Colonic mucosa (tissue), 4 donors: ENCODE results near the gene TCP11. TPM values are rescaled to one million over a fixed set of nuclear protein-coding genes. Genes with fewer than 3 reads are reported as not detected.

Experiments used
- DNase-seq: peaks from one replicate; pipeline ENCODE4 v3.0.0-alpha.2; 2020
- H3K27ac ChIP-seq: fragments of 200-600 bp; one replicate; pipeline ENCODE4 v1.8.0; 2021
- H3K27me3 ChIP-seq: fragments of 200-600 bp; one replicate; pipeline ENCODE4 v1.8.0; 2021
- H3K36me3 ChIP-seq: fragments of 200-600 bp; one replicate; pipeline ENCODE4 v1.8.0; 2021
- H3K4me1 ChIP-seq: fragments of 200-600 bp; one replicate; pipeline ENCODE4 v1.8.0; 2021; ENCODE audit warnings: mild to moderate bottlenecking
- H3K4me3 ChIP-seq: fragments of 200-600 bp; one replicate; pipeline ENCODE4 v1.8.0; 2021
- H3K9ac ChIP-seq, 2 donors: one replicate each; pipeline ENCODE4 v1.7.0; 2013; ENCODE audit warnings: control low read depth in 2 of 2, low read depth in 2 of 2, low read length in 2 of 2
- H3K9me3 ChIP-seq: fragments of 200-600 bp; one replicate; pipeline ENCODE4 v1.8.0; 2021
- CTCF ChIP-seq: fragments of 200-600 bp; IDR thresholded peaks from one replicate; pipeline ENCODE4 v1.8.0; 2022; ENCODE audit warnings: antibody characterized with exemption, mild to moderate bottlenecking
- intact Hi-C: fragments of 100-400 bp; cut with DNase I; formaldehyde crosslinking; loops from one replicate; pipeline ENCODE4 v1.14.1; 2022
- total RNA-seq, 2 donors: library from RNA; stranded (reverse); fragmentation: NEBNext Ultra II Directional in 1 of 2; extraction: Animal tissue kit (Norgen Biotek cat#: 25700) in 1 of 2; gene quantifications; one replicate each; pipeline ENCODE4 v1.2.1, GENCODE V29; 2021
- donor health status: healthy.
- donor health status: DM: no; HTN: no; CAD: no.
- donor health status: DM: no; HTN: no; CAD: no.

The TCP11 gene
- total RNA-seq, 2 donors from 2014 or later: not detected

DNA sequence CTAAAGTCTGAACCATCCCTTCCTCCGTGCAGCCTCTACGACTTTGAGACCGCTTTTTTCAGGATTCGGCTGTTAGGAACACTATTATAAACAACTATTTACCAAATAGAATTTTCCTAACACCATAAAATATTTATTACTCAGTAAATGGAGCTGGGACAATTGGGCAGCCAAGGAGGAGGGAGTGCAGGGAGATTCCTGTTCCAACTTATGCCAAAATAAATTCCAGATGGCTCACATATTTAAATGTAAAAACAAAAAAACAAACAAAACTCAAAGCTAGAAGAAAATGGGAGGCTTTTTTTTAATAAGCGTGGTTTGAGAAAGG, 48.1 kb downstream of the TCP11 start:
- Histone ChIP-seq H3K27me3 (no peaks in the 10 kb centered on the region), H3K27ac (no peak overlapping the region), H3K4me3 (no peak overlapping the region), H3K4me1 (no peaks in the 10 kb centered on the region), H3K9me3 (no peaks in the 10 kb centered on the region), H3K36me3 (no peaks in the 10 kb centered on the region), H3K9ac (no peak overlapping the region)
- TF ChIP-seq CTCF: no peak
- DNase-seq: no peak
- intact Hi-C loops: no loop called here

- TF ChIP-seq CTCF: no peak
- H3K4me3 ChIP-seq: no peak overlapping the region
- intact Hi-C loops: no loop called here
- no peak overlapping the region for H3K27ac ChIP-seq
- H3K27me3 ChIP-seq: no peaks in the 10 kb centered on the region
- no peaks in the 10 kb centered on the region for H3K9me3 ChIP-seq
- H3K4me1 ChIP-seq: no peaks in the 10 kb centered on the region
- DNase-seq: peak; percentile 16
- no peaks in the 10 kb centered on the region for H3K36me3 ChIP-seq
- no peak overlapping the region for H3K9ac ChIP-seq
These were observed 48.6 kb downstream of the TCP11 start for GRCh38 chr6:35092362-35093117.

GRCh38 chr6:35091346-35092083, 49.6 kb downstream of the TCP11 start:
- no peaks in the 10 kb centered on the region for H3K27me3 ChIP-seq
- peak; percentile 15 for DNase-seq
- peak overlapping the region; percentile 9 for H3K27ac ChIP-seq
- H3K36me3 ChIP-seq: peaks cover 5% of the 10 kb centered on the region
- no peak overlapping the region for H3K4me3 ChIP-seq
- no peak for TF ChIP-seq CTCF
- no peaks in the 10 kb centered on the region for H3K9me3 ChIP-seq
- H3K4me1 ChIP-seq: no peaks in the 10 kb centered on the region
- intact Hi-C loops: no loop called here
- no peak overlapping the region for H3K9ac ChIP-seq

GRCh38 chr6:35090734-35091133, 50.4 kb downstream of the TCP11 start:
- no peak overlapping the region for H3K9ac ChIP-seq
- peaks cover 5% of the 10 kb centered on the region for H3K36me3 ChIP-seq
- H3K9me3 ChIP-seq: no peaks in the 10 kb centered on the region
- intact Hi-C loops: no loop called here
- no peak overlapping the region for H3K27ac ChIP-seq
- peak; percentile 14 for DNase-seq
- no peak for TF ChIP-seq CTCF
- no peaks in the 10 kb centered on the region for H3K4me1 ChIP-seq
- H3K4me3 ChIP-seq: no peak overlapping the region
- H3K27me3 ChIP-seq: no peaks in the 10 kb centered on the region

DNA sequence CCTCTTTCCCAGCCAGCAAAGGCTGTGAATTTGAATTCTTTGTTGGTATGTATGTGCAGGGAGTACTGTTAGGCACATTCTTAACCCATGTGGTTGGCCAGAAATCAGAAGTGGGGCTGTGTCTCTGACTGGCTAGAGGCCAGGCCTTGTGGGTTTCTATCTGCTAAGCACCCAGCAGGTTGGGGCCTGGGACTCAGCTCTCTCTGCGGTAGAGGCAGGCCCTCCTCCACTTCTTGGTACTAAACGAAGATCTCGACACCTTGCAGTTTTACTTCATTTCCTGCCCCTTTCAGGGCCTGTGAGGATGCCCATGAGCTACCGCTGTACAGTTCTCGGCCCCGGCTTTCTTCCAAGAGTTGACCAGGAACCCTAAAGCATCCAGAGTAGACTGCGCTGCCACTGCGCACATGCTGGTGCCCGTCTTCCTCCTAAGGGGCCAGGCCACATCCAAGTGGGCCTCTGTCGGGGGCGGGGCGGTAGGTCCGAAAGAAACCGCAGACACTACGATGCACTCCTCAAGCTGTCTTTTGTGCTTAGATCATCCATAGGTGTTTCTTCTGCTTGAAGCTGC, 51.1 kb downstream of the TCP11 start:
- Histone ChIP-seq H3K4me1 (no peaks in the 10 kb centered on the region), H3K9me3 (no peaks in the 10 kb centered on the region), H3K27me3 (no peaks in the 10 kb centered on the region), H3K4me3 (no peak overlapping the region), H3K27ac (no peak overlapping the region), H3K36me3 (peaks cover 5% of the 10 kb centered on the region), H3K9ac (no peak overlapping the region)
- DNase-seq: peak; percentile 15
- intact Hi-C loops: no loop called here
- no peak for TF ChIP-seq CTCF
